Activated CD4-positive, alpha-beta T cell treated with anti-CD3 and anti-CD28 coated beads for 24 hours (primary cell): ENCODE results near the gene ZNF319.

Source experiments
- DNase-seq, 2 donors: peaks; one replicate each; pipeline ENCODE4 v3.0.0-alpha.2; 2020; ENCODE audit warnings: low read depth in 2 of 2

Gene ZNF319

GRCh38 chr16:57999971-58000705 lies at the start of gene ZNF319:
TSS of gene ZNF319 (minus strand) at chr16:58000672. CDS start at chr16:57998265, 2,407 bp downstream.
- no peak for DNase-seq

DNA sequence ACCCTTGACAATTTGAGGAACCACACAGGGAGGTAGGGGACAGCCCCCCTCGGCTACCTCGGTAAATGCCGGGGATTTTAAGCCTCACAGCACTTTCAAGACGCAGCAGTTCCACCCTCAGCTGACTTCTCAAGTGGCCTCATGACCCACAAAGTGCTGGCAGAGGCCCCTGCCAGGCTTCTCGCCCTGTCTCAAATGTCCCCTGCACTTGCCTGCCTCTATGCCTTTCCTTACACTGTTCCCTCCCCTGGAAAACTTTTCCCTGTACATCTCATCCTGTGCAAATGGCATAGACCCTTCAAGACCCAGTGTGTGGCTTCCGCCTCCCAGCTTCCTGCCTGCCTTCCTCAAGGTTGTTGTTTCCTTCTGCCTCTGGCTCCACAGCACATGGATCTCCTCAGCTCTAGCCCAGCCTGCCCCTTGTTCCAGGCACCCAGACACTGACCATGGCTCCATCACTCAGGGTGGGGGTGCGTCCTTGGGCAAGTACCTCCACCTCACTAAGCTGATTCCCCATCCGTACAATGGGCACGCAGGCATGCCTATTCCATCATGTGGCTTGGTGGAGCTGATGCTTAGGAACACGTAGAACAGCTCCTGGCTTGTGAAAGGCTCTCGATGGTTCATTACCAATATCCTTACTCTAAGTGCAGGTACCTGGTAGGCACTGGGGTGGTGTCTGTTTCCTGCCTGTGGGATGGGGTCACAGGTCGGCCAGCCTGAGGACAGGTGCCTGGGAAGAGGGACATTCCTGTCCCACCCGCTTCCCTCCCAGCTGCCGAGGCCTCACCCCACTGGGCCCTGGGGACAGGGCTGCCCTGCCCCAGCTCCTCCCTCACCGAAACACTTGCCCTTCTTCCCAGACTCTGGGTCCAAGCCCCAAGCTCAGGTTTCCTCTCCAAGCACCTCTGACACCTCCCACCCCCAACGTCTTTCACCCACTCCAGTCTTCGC lies 49.0 kb upstream of the ZNF319 start:
- DNase-seq: no peak

GRCh38 chr16:58048494-58049231 lies 48.2 kb upstream of the ZNF319 start:
- DNase-seq: no peak

GRCh38 chr16:58047557-58048348 lies 47.3 kb upstream of the ZNF319 start:
- DNase-seq: no peak

DNA sequence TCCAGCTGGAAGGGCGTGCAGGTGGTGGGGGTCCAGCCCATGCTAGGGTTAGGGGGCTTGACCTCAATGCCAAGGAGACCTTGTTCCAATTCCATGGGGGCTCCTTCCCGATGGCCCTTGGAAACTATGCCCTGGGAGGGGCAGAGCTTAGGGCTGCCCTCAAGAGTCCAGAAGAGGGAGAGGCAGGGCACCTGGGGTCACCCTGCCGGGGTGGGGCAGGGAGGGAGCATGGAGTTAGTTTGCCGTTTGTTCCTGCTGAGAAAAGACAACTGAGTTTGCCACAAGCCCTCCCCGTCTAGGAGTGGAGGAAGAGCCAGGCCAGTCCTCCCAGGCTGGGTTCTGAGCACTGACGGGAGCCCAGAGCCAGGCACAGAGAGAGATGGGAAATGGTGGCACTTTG lies 46.5 kb upstream of the ZNF319 start:
- no peak for DNase-seq

- no peak for DNase-seq
Measured at GRCh38 chr16:58046054-58046881, 45.8 kb upstream of the ZNF319 start.

- no peak for DNase-seq
Measured at GRCh38 chr16:58045096-58045495, 44.6 kb upstream of the ZNF319 start.

- DNase-seq: no peak
Measured at GRCh38 chr16:58044266-58045019, 44.0 kb upstream of the ZNF319 start.

DNA sequence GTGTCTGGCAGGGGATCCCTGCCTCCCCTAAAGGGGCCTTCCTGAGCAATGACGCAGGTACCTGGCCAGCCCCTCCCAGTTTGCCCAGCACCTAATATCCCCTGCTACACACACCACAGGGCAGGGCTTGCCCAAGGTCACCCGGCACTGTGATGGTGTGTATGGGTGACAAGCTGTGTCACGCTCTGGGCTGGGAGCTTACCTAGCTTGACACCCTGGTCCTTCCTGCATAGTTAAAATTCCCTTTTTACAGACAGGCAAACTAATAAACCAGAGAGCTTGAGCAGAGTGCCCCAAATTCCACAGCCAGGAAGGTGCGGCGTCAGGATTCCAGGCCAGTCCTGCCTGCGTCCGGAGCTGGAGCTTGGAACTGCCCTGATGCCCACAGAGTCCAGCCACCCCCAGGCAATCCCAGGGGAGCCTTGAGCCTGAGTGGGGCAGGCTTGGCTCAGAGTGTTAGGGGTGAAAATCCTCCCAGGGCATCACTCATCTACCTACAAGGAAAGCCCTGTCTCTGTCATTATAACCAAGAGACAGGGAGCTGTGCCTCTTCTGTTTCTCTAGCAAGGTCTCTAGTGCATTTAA lies 43.2 kb upstream of the ZNF319 start:
- no peak for DNase-seq

GRCh38 chr16:58042886-58043515 lies 42.5 kb upstream of the ZNF319 start:
- DNase-seq: no peak

DNA sequence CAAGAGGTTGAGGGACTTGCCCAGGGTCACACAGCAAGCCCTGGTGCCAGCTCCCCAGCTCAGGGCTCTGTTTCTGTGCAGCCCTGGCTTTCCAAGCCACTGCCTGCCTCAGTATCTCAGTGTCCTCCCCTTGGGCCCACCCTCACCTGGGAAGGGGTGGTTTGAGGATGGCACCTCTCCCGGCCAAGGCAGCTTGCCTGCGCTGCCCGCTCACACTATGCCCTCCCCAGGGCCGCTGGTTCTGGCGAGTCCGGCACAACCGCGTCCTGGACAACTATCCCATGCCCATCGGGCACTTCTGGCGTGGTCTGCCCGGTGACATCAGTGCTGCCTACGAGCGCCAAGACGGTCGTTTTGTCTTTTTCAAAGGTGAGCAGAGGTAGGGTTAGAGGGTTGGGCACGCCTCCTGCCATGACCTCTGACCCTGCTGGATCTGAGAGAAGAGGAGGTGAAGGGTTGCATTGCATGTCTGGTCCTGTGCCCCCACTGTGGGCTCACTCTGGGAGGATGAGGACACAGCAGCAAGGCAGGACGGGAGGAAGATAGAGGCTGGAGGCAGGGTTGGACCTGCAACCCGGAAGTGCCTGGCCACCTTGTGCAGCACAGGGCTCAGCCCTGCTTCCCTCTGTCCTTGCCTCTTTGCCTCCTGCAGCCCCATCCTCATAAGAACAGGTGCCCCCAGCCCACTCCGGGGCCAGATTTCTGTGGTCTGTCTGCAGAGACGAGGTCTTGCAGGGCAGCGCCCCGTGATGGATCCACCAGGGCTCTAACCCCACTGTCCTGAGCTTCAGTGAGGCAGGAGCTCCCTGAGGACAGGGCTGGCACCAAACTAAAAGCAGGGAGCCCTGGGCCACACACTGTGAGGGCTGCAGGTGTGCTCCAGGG lies 41.8 kb upstream of the ZNF319 start:
- DNase-seq: no peak

GRCh38 chr16:58041628-58041955 lies 41.1 kb upstream of the ZNF319 start:
- DNase-seq: no peak

DNA sequence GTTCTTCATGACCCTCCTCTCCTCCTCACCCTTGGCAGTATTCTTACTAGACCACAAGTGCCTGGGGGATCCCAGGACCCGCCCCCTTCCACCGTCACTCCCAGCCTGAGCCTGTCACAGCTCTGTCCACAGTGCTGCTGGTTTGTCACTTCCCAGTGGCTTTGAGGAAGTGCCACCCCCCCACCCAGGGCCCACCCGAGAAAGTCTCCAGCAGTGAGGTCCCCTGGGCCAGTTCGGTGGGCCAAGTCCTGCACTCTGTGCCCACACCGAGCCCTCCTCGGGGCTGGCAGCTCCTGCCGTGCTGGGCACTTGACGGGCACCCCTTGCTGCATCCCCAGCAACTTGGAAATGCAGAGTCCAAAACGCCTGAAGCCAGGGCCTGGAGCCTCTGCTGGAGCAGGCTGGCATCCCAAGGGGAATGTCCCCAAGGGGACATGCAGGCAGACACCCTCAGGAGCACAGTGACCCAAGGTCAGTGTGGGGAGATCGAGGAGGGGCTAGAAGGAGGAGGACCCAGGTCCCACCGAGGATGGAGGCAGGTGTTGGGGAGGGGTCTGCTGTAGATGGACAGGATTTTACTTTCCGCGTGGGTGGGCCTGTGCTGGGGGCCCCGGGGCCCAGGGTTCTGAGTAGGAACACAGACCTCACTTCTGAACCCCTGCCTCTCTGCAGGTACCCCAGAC lies 40.6 kb upstream of the ZNF319 start:
- DNase-seq: no peak

- no peak for DNase-seq
Measured at GRCh38 chr16:58040496-58040846, 40.0 kb upstream of the ZNF319 start.

GRCh38 chr16:58039829-58040495 lies 39.5 kb upstream of the ZNF319 start:
- DNase-seq: no peak

DNA sequence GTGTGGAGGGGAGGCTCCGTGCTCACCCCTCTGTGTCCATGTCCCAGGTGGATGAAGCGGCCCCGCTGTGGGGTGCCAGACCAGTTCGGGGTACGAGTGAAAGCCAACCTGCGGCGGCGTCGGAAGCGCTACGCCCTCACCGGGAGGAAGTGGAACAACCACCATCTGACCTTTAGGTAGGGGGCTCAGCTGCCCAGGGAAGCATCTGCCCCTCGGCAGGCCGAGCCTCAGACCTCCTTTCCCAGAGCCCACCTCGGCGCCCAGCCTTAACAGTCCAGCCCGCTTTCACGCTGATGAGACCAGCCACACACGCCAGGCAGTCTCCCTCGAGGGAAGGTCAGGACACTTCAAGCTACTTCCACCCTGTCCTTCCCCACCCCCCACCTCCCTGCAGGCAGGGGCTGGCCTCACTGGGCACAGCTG lies 37.8 kb upstream of the ZNF319 start:
- DNase-seq: no peak
